DOHH2 (cell line): ENCODE results near the gene ROBO2.

Experiments used
- H3F3A ChIP-seq: fragments of 200-600 bp; sonication (generic), shearing (Covaris generic); 2 replicates; pipeline ENCODE4 v1.6.0; 2016; ENCODE audit warnings: antibody characterized with exemption, mild to moderate bottlenecking; ENCODE audit not compliant: control insufficient read depth, insufficient read depth
- H3K27ac ChIP-seq: fragments of 200-600 bp; sonication (generic); 2 replicates; pipeline ENCODE4 v1.5.1; 2014; ENCODE audit warnings: low read depth, mild to moderate bottlenecking, low read length, moderate library complexity
- H3K27me3 ChIP-seq: fragments of 200-600 bp; sonication (generic); 2 replicates; pipeline ENCODE4 v1.6.1; 2014; ENCODE audit warnings: mild to moderate bottlenecking, low read length, mixed read lengths; ENCODE audit not compliant: control insufficient read depth
- H3K36me3 ChIP-seq: fragments of 200-600 bp; sonication (generic); 2 replicates; pipeline ENCODE4 v1.6.1; 2014; ENCODE audit warnings: mild to moderate bottlenecking, low read length, moderate library complexity, mixed read lengths; ENCODE audit not compliant: control insufficient read depth
- H3K4me1 ChIP-seq: fragments of 200-600 bp; sonication (generic); 2 replicates; pipeline ENCODE4 v1.6.1; 2014; ENCODE audit warnings: mild to moderate bottlenecking, low read length, mixed read lengths; ENCODE audit not compliant: control insufficient read depth
- H3K4me2 ChIP-seq: fragments of 200-600 bp; sonication (generic); 2 replicates; pipeline ENCODE4 v1.6.0; 2014; ENCODE audit warnings: mild to moderate bottlenecking, low read length, moderate library complexity
- H3K4me3 ChIP-seq: fragments of 200-600 bp; sonication (generic); 2 replicates; pipeline ENCODE4 v1.5.1; 2014; ENCODE audit warnings: mild to moderate bottlenecking, low read length, mixed read lengths
- H3K79me2 ChIP-seq: fragments of 200-600 bp; sonication (generic); 2 replicates; pipeline ENCODE4 v1.6.1; 2014; ENCODE audit warnings: mild to moderate bottlenecking, low read length, mixed read lengths; ENCODE audit not compliant: control insufficient read depth
- H3K9me2 ChIP-seq: fragments of 200-600 bp; sonication (generic); replicated peaks from 2 replicates; pipeline ENCODE4 v1.6.1; 2014; ENCODE audit warnings: mild to moderate bottlenecking, low read length, mixed read lengths; ENCODE audit not compliant: control insufficient read depth
- H3K9me3 ChIP-seq: fragments of 200-600 bp; sonication (generic); 2 replicates; pipeline ENCODE4 v1.6.1; 2014; ENCODE audit warnings: antibody characterized with exemption, low read length, mixed read lengths; ENCODE audit not compliant: control insufficient read depth, insufficient read depth
- H4K20me1 ChIP-seq: fragments of 200-600 bp; sonication (generic); 2 replicates; pipeline ENCODE4 v1.6.0; 2014; ENCODE audit warnings: low read depth, mild to moderate bottlenecking, antibody characterized with exemption, low read length, moderate library complexity; ENCODE audit not compliant: control insufficient read depth, insufficient read depth
- EZH2phosphoT487 ChIP-seq: fragments of 200-600 bp; sonication (generic); IDR thresholded peaks from 2 replicates; pipeline ENCODE4 v1.6.1; 2017; ENCODE audit warnings: borderline replicate concordance, mild to moderate bottlenecking, antibody characterized with exemption, low read length, moderate library complexity, mixed read lengths
- TF ChIP-seq, protein P1 (sequence below): fragments of 200-600 bp; sonication (generic); IDR thresholded peaks from one replicate; pipeline ENCODE4 v1.5.1; 2014; ENCODE audit warnings: antibody characterized with exemption, mild to moderate bottlenecking, low read depth, low read length; ENCODE audit not compliant: poor library complexity, severe bottlenecking

ROBO2 gene

DNA sequence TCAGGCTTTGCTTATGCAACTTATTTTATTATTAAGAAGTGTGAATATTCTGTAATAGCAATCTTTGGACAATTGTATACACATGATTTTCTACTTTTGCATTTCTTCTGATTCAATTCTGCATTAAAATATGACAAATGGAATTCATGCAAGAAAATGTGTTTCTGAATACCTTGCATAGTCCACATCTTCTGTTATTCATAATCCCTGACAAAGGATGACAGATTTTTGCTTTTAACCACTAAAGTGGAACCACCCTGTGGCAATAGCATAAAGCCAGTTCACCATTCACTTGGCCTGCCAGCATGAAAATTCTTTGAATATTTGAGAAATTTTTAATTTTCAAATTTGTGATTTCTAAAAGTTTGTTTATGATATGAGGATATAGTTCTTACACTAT is 397.0 kb downstream of the ROBO2 start:
- H3K9me2 ChIP-seq = no peaks in the 10 kb centered on the region
- no peaks in the 10 kb centered on the region for H3K4me1 ChIP-seq
- no peaks in the 10 kb centered on the region for H4K20me1 ChIP-seq
- TF ChIP-seq, protein P1, sequence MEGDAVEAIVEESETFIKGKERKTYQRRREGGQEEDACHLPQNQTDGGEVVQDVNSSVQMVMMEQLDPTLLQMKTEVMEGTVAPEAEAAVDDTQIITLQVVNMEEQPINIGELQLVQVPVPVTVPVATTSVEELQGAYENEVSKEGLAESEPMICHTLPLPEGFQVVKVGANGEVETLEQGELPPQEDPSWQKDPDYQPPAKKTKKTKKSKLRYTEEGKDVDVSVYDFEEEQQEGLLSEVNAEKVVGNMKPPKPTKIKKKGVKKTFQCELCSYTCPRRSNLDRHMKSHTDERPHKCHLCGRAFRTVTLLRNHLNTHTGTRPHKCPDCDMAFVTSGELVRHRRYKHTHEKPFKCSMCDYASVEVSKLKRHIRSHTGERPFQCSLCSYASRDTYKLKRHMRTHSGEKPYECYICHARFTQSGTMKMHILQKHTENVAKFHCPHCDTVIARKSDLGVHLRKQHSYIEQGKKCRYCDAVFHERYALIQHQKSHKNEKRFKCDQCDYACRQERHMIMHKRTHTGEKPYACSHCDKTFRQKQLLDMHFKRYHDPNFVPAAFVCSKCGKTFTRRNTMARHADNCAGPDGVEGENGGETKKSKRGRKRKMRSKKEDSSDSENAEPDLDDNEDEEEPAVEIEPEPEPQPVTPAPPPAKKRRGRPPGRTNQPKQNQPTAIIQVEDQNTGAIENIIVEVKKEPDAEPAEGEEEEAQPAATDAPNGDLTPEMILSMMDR = no peak
- no peak for TF ChIP-seq EZH2phosphoT487
- no peaks in the 10 kb centered on the region for H3K36me3 ChIP-seq
- H3F3A ChIP-seq = no peaks in the 10 kb centered on the region
- no peak overlapping the region for H3K27ac ChIP-seq
- no peaks in the 10 kb centered on the region for H3K79me2 ChIP-seq
- H3K4me3 ChIP-seq = no peak overlapping the region
- H3K9me3 ChIP-seq = no peaks in the 10 kb centered on the region
- no peaks in the 10 kb centered on the region for H3K27me3 ChIP-seq
- H3K4me2 ChIP-seq = no peak overlapping the region

DNA sequence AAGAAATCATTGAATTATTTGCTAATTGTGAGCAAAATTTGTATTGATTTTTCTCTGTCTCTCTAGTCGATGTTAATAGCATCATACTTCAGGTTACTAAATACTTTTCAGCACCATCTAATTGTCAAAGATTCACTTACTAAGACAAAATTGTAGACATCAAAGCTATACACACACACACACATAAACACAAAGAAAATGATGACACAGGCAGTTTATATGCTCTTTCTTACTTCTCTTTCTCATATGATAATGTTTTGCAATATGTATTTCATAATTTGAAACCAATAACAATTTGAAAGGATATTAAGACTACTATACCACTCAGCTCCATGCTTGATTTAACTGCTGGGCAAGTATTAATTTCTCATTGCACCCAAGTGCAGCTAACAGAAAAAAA is 406.2 kb downstream of the ROBO2 start:
- no peaks in the 10 kb centered on the region for H3K4me1 ChIP-seq
- H3K4me3 ChIP-seq = no peak overlapping the region

DNA sequence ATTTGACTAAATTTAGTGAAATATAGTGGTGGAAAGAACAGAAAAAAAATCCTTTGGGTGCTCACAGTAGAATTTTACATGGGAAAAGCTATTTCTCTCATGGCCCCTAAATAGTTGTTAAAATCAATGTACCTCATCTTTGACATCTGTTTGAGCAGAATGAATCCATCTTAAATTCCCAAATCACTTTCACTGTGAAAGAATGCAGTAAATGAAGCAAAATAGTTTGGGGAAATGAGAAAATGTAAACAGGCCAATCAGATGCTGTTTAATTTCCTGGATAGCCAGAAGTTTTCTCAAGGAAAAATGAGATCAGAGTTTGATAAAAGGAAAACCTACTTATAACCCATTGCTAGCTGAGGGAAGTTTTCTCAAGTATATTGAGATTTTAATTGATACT is 406.9 kb downstream of the ROBO2 start:
- Histone ChIP-seq H3K4me1 (no peaks in the 10 kb centered on the region), H3K79me2 (no peaks in the 10 kb centered on the region), H3K9me3 (no peaks in the 10 kb centered on the region; the same call in 1 of the 2 replicates), H3K36me3 (no peaks in the 10 kb centered on the region), H3K27me3 (no peaks in the 10 kb centered on the region), H3F3A (no peaks in the 10 kb centered on the region), H3K4me3 (no peak overlapping the region), H3K27ac (no peak overlapping the region), H3K9me2 (no peaks in the 10 kb centered on the region), H3K4me2 (no peak overlapping the region), H4K20me1 (no peaks in the 10 kb centered on the region)
- TF ChIP-seq, protein P1 = no peak
- no peak for TF ChIP-seq EZH2phosphoT487

More for the DNA sequence above, 406.2 kb downstream of the ROBO2 start:
- H3K36me3 ChIP-seq = no peaks in the 10 kb centered on the region
- H3K27ac ChIP-seq = no peak overlapping the region
- no peak overlapping the region for H3K4me2 ChIP-seq
- no peaks in the 10 kb centered on the region; the same call in 1 of the 2 replicates for H3K9me3 ChIP-seq
- no peaks in the 10 kb centered on the region for H3K9me2 ChIP-seq
- H3F3A ChIP-seq = no peaks in the 10 kb centered on the region
- no peaks in the 10 kb centered on the region for H4K20me1 ChIP-seq
- no peak for TF ChIP-seq EZH2phosphoT487
- TF ChIP-seq, protein P1 = no peak
- no peaks in the 10 kb centered on the region for H3K27me3 ChIP-seq
- H3K79me2 ChIP-seq = no peaks in the 10 kb centered on the region
